ENCODE measurements around the gene ANKRD28. TPM values are rescaled to one million over a fixed set of nuclear protein-coding genes. Genes with fewer than 3 reads are reported as not detected.

Gene ANKRD28
- total and polyA plus RNA-seq, 7 experiments from 2014 or later: 8.7 to 70.4 (median 28.5) TPM

DNA sequence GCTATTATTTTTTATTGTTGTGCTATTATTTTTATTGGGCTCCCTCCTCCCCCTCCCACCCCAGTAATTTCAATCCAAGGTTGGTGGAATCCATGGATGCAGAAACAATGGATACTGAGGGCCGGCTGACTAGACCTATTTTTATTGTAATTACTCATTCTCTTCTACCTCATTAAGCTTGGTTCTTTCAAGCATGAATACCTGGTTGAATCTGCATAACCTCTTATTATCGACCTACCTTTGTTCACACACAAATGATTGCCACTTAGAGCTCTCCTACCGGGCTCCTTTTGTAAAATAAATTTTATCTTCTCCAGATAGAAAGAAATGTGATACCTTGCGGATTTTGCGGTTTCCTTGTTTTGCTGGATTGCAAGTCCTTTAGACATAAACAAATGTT lies 164.6 kb downstream of the ANKRD28 start:
- Mint-ChIP-seq H3K9me3 (no peaks in the 10 kb centered on the region), H3K27me3 (no peaks in the 10 kb centered on the region), H3K27ac (no peak overlapping the region), H3K4me1 (peaks cover 26 to 57% (median 49%) of the 10 kb centered on the region in 7 donors), H3K4me3 (no peak overlapping the region), H3K36me3 (peaks cover 0 to 37% (median 7%) of the 10 kb centered on the region in 5 donors)
- ChIA-PET CTCF (no interaction called here), POLR2A (no interaction called here)
- no peak for DNase-seq
- no peaks in the 10 kb centered on the region for H3K9me3 ChIP-seq (ENCODE audit: control insufficient read depth in 2 of 3, low read length in 3 of 3)
- H3K36me3 ChIP-seq (ENCODE audit: control insufficient read depth in 2 of 3, insufficient read depth in 3 of 3, low read length in 3 of 3): no peaks in the 10 kb centered on the region
- no peaks in the 10 kb centered on the region for H3K27me3 ChIP-seq (ENCODE audit: control insufficient read depth in 2 of 2, insufficient read depth in 2 of 2, low read length in 2 of 2)
- ATAC-seq: no peak
- H3K4me3 ChIP-seq (ENCODE audit: low read length): no peak overlapping the region
- H3K4me1 ChIP-seq (ENCODE audit: control insufficient read depth in 2 of 2, insufficient read depth in 2 of 2, low read length in 2 of 2): peaks cover 13 to 18% of the 10 kb centered on the region in 2 donors
- intact Hi-C loops (cut with micrococcal nuclease): loop anchor here (5.0 to 10.0 kb wide), 5 partner anchors 59 to 544 kb away; partner anchors contain the start of gene ANKRD28 (in 1 of the 2)
- H3K27ac ChIP-seq (ENCODE audit: low read depth, low read length): no peak overlapping the region

DNA sequence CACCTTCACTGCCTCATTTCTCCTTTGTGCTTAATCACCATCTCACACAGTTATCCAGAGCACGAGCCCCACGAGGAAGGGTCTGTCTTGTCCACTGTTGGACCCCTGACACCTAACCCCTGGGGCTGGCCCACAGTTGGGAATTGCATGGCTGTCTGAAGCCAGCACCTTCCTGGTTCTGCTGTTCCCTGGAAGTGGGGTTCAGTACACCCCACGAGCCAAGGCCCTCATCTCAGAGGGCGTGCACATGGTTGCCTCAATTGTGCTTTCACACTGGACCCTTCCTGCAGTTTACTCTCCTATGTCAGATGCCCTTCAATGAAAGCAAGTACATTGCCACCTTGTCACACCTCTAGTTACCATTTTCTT lies 165.6 kb downstream of the ANKRD28 start:
- Histone ChIP-seq H3K36me3 (ENCODE audit: control insufficient read depth in 2 of 3, insufficient read depth in 3 of 3, low read length in 3 of 3) (no peaks in the 10 kb centered on the region), H3K27me3 (ENCODE audit: control insufficient read depth in 2 of 2, insufficient read depth in 2 of 2, low read length in 2 of 2) (no peaks in the 10 kb centered on the region), H3K27ac (ENCODE audit: low read depth, low read length) (no peak overlapping the region), H3K4me1 (ENCODE audit: control insufficient read depth in 2 of 2, insufficient read depth in 2 of 2, low read length in 2 of 2) (peaks cover 13 to 16% of the 10 kb centered on the region in 2 donors), H3K9me3 (ENCODE audit: control insufficient read depth in 2 of 3, low read length in 3 of 3) (no peaks in the 10 kb centered on the region), H3K4me3 (ENCODE audit: low read length) (no peak overlapping the region)
- Mint-ChIP-seq H3K36me3 (peaks cover 0 to 28% (median 7%) of the 10 kb centered on the region in 5 donors), H3K27ac (peak overlapping the region in 1 of 9 donors; percentile 73), H3K27me3 (no peaks in the 10 kb centered on the region), H3K9me3 (no peaks in the 10 kb centered on the region), H3K4me1 (peaks cover 22 to 55% (median 44%) of the 10 kb centered on the region in 7 donors), H3K4me3 (peak overlapping the region in 2 of 10 donors; percentile 4 to 8)
- ChIA-PET CTCF (no interaction called here), POLR2A (no interaction called here)
- intact Hi-C loops (cut with micrococcal nuclease): loop anchor here (5.0 to 10.0 kb wide), 5 partner anchors 60 to 545 kb away; partner anchors contain the start of gene ANKRD28 (in 1 of the 2)
- no peak for ATAC-seq
- DNase-seq: no peak

GRCh38 chr3:15631426-15632211 lies 166.2 kb downstream of the ANKRD28 start:
- no peaks in the 10 kb centered on the region for H3K27me3 Mint-ChIP-seq
- Histone ChIP-seq H3K9me3 (ENCODE audit: control insufficient read depth in 2 of 3, low read length in 3 of 3) (no peaks in the 10 kb centered on the region), H3K4me1 (ENCODE audit: control insufficient read depth in 2 of 2, insufficient read depth in 2 of 2, low read length in 2 of 2) (peaks cover 12 to 13% of the 10 kb centered on the region in 2 donors), H3K4me3 (ENCODE audit: low read length) (no peak overlapping the region), H3K27ac (ENCODE audit: low read depth, low read length) (no peak overlapping the region), H3K27me3 (ENCODE audit: control insufficient read depth in 2 of 2, insufficient read depth in 2 of 2, low read length in 2 of 2) (no peaks in the 10 kb centered on the region), H3K36me3 (ENCODE audit: control insufficient read depth in 2 of 3, insufficient read depth in 3 of 3, low read length in 3 of 3) (no peaks in the 10 kb centered on the region)
- ChIA-PET POLR2A (interaction anchor here (0.5 kb wide), 1 partner anchor 193 kb away, joined by 3 read pairs; no protein-coding TSS in a partner anchor), CTCF (interaction anchor here (1.1 to 2.5 kb wide), 2 partner anchors 38 to 181 kb away, joined by 3 to 13 read pairs; no protein-coding TSS in a partner anchor)
- H3K36me3 Mint-ChIP-seq: peaks cover 0 to 24% (median 7%) of the 10 kb centered on the region in 5 donors
- H3K9me3 Mint-ChIP-seq: no peaks in the 10 kb centered on the region
- H3K27ac Mint-ChIP-seq: peak overlapping the region in 1 of 9 donors; percentile 73
- intact Hi-C loops (cut with micrococcal nuclease): loop anchor here (2.0 to 10.0 kb wide), 8 partner anchors 31 to 615 kb away; partner anchors contain the start of genes ANKRD28 (in 1 of the 2), BTD (in 1 of the 2) and HACL1 (in 1 of the 2)
- DNase-seq: no peak
- peak overlapping the region in 2 of 10 donors; percentile 2 to 4 for H3K4me3 Mint-ChIP-seq
- ATAC-seq: no peak
- peaks cover 18 to 50% (median 38%) of the 10 kb centered on the region in 7 donors for H3K4me1 Mint-ChIP-seq

DNA sequence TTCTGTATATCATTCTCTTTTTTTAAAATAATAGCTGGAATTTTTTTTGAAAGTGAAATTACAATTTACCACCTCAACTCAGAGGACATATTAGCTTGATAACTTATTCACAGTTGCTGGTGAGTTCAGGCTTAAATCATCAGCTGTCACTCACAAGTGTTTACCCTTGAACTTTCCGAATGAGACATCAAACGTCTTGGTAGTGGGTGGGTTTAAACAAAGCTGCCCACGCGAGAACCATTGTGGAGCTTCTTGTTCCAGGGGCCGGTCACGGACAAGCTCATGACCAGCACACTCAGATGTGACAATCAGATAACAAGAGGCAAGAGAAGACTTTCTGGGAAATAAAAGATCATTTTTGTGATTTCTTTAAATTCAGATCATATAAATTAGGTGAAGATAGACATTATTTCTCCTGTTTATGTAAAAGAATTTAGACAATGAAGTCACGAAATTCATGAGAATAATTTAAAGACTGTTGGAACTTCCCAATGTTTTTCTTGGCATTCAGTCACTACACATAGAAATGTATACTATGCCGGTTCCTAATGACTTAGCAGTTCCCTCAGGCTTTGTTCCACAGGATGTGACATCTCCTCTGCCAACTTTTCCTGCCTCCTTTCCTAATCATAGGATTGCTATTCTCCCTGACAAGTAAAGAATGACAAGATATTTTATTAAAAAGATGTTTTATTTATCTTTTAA lies 167.0 kb downstream of the ANKRD28 start:
- no peaks in the 10 kb centered on the region for H3K9me3 Mint-ChIP-seq
- H3K9me3 ChIP-seq (ENCODE audit: control insufficient read depth in 2 of 3, low read length in 3 of 3): no peaks in the 10 kb centered on the region
- ATAC-seq: no peak
- H3K36me3 ChIP-seq (ENCODE audit: control insufficient read depth in 2 of 3, insufficient read depth in 3 of 3, low read length in 3 of 3): no peaks in the 10 kb centered on the region
- no peak overlapping the region for H3K27ac ChIP-seq (ENCODE audit: low read depth, low read length)
- POLR2A ChIA-PET: interaction anchor here (0.5 kb wide), 1 partner anchor 193 kb away, joined by 3 read pairs; no protein-coding TSS in a partner anchor
- peak overlapping the region in 1 of 9 donors; percentile 59 for H3K27ac Mint-ChIP-seq
- no peak for DNase-seq
- peaks cover 15 to 46% (median 34%) of the 10 kb centered on the region in 7 donors for H3K4me1 Mint-ChIP-seq
- intact Hi-C loops (cut with micrococcal nuclease): loop anchor here (1.0 to 10.0 kb wide), 17 partner anchors 30 to 920 kb away; partner anchors contain the start of genes ANKRD28 (in 1 of the 2), BTD (in 1 of the 2) and HACL1 (in 1 of the 2)
- H3K27me3 Mint-ChIP-seq: no peaks in the 10 kb centered on the region
- no peaks in the 10 kb centered on the region for H3K27me3 ChIP-seq (ENCODE audit: control insufficient read depth in 2 of 2, insufficient read depth in 2 of 2, low read length in 2 of 2)
- CTCF ChIA-PET: interaction anchor here (0.6 to 2.5 kb wide), 9 partner anchors 8 to 182 kb away, joined by 3 to 13 read pairs (median 4); partner anchors contain the start of genes BTD and HACL1
- peaks cover 0 to 20% (median 7%) of the 10 kb centered on the region in 5 donors for H3K36me3 Mint-ChIP-seq
- H3K4me3 Mint-ChIP-seq: peak overlapping the region in 8 of 10 donors; percentile 33 to 71 (median 61)
- H3K4me3 ChIP-seq (ENCODE audit: low read length): no peak overlapping the region
- peaks cover 6 to 8% of the 10 kb centered on the region in 2 donors for H3K4me1 ChIP-seq (ENCODE audit: control insufficient read depth in 2 of 2, insufficient read depth in 2 of 2, low read length in 2 of 2)

DNA sequence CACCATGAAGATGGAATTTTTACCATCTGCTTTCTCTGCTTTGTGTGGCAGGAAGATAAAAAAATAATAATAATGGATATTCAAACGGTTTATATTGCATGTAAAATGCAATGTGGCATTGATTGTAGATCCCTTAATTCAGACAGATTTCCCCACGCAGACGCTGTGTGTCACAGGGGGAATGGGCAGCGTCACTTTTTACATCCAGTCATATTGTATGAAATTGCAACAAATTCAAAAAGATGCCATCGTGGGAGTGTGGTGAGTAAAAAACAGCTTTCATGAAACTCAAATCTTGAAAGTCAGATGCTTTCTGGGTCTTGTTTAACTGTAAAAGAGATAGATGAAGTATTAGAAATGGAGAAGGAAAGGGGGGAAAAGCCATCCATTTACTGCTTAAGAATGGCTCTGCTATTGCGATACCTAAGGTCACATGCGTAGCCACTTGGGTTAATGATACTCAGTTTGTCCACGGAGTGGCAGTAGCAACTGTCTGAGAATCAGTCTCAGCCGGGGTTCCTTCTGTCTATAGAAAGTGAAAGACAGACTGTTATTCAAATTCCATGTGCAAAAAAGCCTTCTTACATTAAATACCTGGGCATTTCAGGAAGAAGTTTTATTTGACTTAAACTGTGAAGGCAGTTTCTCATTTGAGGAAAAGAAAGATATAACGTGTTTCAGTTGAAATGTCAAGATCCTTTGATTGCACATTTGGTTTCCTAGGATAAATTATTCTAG lies 167.8 kb downstream of the ANKRD28 start:
- Mint-ChIP-seq H3K9me3 (no peaks in the 10 kb centered on the region), H3K4me1 (peaks cover 14 to 49% (median 34%) of the 10 kb centered on the region in 7 donors), H3K4me3 (peak overlapping the region in 8 of 10 donors; percentile 33 to 71 (median 61)), H3K36me3 (peaks cover 0 to 19% (median 7%) of the 10 kb centered on the region in 5 donors), H3K27me3 (no peaks in the 10 kb centered on the region), H3K27ac (peak overlapping the region in 1 of 9 donors; percentile 62)
- no peak overlapping the region for H3K4me3 ChIP-seq (ENCODE audit: low read length)
- ChIA-PET CTCF (interaction anchor here (0.6 to 2.5 kb wide), 11 partner anchors 9 to 1598 kb away, joined by 3 to 13 read pairs (median 4); partner anchors contain the start of genes BTD and HACL1), POLR2A (no interaction called here)
- H3K27me3 ChIP-seq (ENCODE audit: control insufficient read depth in 2 of 2, insufficient read depth in 2 of 2, low read length in 2 of 2): no peaks in the 10 kb centered on the region
- DNase-seq: peak in 8 of 9 donors; percentile 45 to 79 (median 66)
- no peaks in the 10 kb centered on the region for H3K9me3 ChIP-seq (ENCODE audit: control insufficient read depth in 2 of 3, low read length in 3 of 3)
- H3K36me3 ChIP-seq (ENCODE audit: control insufficient read depth in 2 of 3, insufficient read depth in 3 of 3, low read length in 3 of 3): no peaks in the 10 kb centered on the region
- H3K27ac ChIP-seq (ENCODE audit: low read depth, low read length): no peak overlapping the region
- ATAC-seq: peak; percentile 99
- H3K4me1 ChIP-seq (ENCODE audit: control insufficient read depth in 2 of 2, insufficient read depth in 2 of 2, low read length in 2 of 2): peaks cover 6 to 8% of the 10 kb centered on the region in 2 donors
- intact Hi-C loops (cut with micrococcal nuclease): loop anchor here (1.0 to 10.0 kb wide), 17 partner anchors 29 to 920 kb away; partner anchors contain the start of genes ANKRD28 (in 1 of the 2), BTD (in 1 of the 2) and HACL1 (in 1 of the 2)

All from naive thymus-derived CD4-positive, alpha-beta T cell (primary cell).